AG04449 (cell line): Measurements from ENCODE around the gene PCDHGB2.
A peak's percentile ranks its signal among the peaks of the same experiment; 100 is the strongest.
"Not testable (repeated sequence)": the region's sequence is repeated elsewhere in the genome, so short reads cannot be mapped to it uniquely, and the experiment has no call there.

Experiments
- CTCF ChIA-PET: fragments of 350-600 bp; formaldehyde crosslinking; extraction: SDS; loops from one replicate; lab custom pipeline; 2021; ENCODE audit warnings: antibody characterized with exemption; lab: Yijun Ruan, JAX
- POLR2A ChIA-PET: fragments of 400-600, 350-600 bp; formaldehyde crosslinking; extraction: SDS; loops from one replicate; lab custom pipeline; 2020; ENCODE audit warnings: antibody characterized with exemption, inconsistent platforms; lab: Yijun Ruan, JAX
- DNase-seq: peaks from one replicate; pipeline ENCODE4 v3.0.0-alpha.2; 2010; ENCODE audit warnings: low read depth, low spot score
- H3K4me3 ChIP-seq: 2 replicates; pipeline ENCODE4 v1.5.1; 2011; ENCODE audit warnings: low read depth, mild to moderate bottlenecking, control low read depth, low read length
- CTCF ChIP-seq: IDR thresholded peaks from one replicate; pipeline ENCODE4 v1.5.1; 2011; ENCODE audit warnings: mild to moderate bottlenecking, moderate library complexity, low read length, control low read depth, inconsistent platforms; ENCODE audit not compliant: insufficient read depth; ENCODE audit errors: missing control alignments

Gene PCDHGB2

GRCh38 chr5:141342773-141343172 lies 17.0 kb upstream of the PCDHGB2 start:
- ChIA-PET POLR2A (no interaction called here), CTCF (interaction anchor here (0.7 to 10.4 kb wide), 19 partner anchors 8 to 226 kb away, joined by 3 to 134 read pairs (median 5); partner anchors contain the start of genes PCDHGA1, PCDHGA10, PCDHGA4 and PCDHGA9)
- DNase-seq, result no peak
- H3K4me3 ChIP-seq, result no peak overlapping the region
- TF ChIP-seq CTCF, result no peak

GRCh38 chr5:141343242-141343952 lies 16.4 kb upstream of the PCDHGB2 start, which contains the start of gene PCDHGA3:
PCDHGA3 (plus strand) TSS chr5:141343829; CDS start chr5:141344034, 205 bp downstream.
- H3K4me3 ChIP-seq, result peak within 1 kb of the TSS; percentile 43
- ChIA-PET POLR2A (no interaction called here), CTCF (interaction anchor here (0.7 to 10.4 kb wide), 24 partner anchors 9 to 232 kb away, joined by 3 to 134 read pairs (median 4); partner anchors contain the start of genes PCDHGA1, PCDHGA11, PCDHGA4 and PCDHGA5)
- no peak for TF ChIP-seq CTCF
- no peak for DNase-seq

GRCh38 chr5:141343953-141344463 lies 15.8 kb upstream of the PCDHGB2 start:
- POLR2A ChIA-PET, result no interaction called here
- H3K4me3 ChIP-seq, result peak overlapping the region; percentile 43
- CTCF ChIA-PET, result interaction anchor here (0.9 to 10.4 kb wide), 20 partner anchors 9 to 231 kb away, joined by 3 to 134 read pairs (median 4); partner anchors contain the start of genes PCDHGA1, PCDHGA11, PCDHGA4 and PCDHGA5
- no peak for TF ChIP-seq CTCF
- DNase-seq, result no peak

GRCh38 chr5:141345327-141345726 lies 14.5 kb upstream of the PCDHGB2 start:
- TF ChIP-seq CTCF, result no peak

GRCh38 chr5:141346017-141346416 lies 13.8 kb upstream of the PCDHGB2 start:
- POLR2A ChIA-PET, result not testable (repeated sequence)
- CTCF ChIA-PET, result interaction anchor here (1.1 to 10.4 kb wide), 5 partner anchors 10 to 228 kb away, joined by 3 to 134 read pairs (median 4); no protein-coding TSS in a partner anchor

More at GRCh38 chr5:141345327-141345726, 14.5 kb upstream of the PCDHGB2 start:
- ChIA-PET CTCF (interaction anchor here (1.1 to 10.4 kb wide), 4 partner anchors 13 to 221 kb away, joined by 3 to 134 read pairs (median 18); no protein-coding TSS in a partner anchor), POLR2A (no interaction called here)
- no peak overlapping the region for H3K4me3 ChIP-seq
- DNase-seq, result no peak

GRCh38 chr5:141349917-141350619 lies 9.7 kb upstream of the PCDHGB2 start, which contains the start of gene PCDHGB1:
PCDHGB1 (plus strand) TSS chr5:141350099; CDS start chr5:141350261, 162 bp downstream.
- peak; percentile 50 for TF ChIP-seq CTCF
- peak within 1 kb of the TSS; percentile 39 for H3K4me3 ChIP-seq
- ChIA-PET CTCF (interaction anchor here (0.6 to 10.4 kb wide), 20 partner anchors 8 to 228 kb away, joined by 3 to 134 read pairs (median 6); partner anchors contain the start of genes PCDHGA1, PCDHGA2, PCDHGA5 and PCDHGA8), POLR2A (no interaction called here)
- no peak for DNase-seq

More at GRCh38 chr5:141346017-141346416, 13.8 kb upstream of the PCDHGB2 start:
- not testable (repeated sequence) for DNase-seq, H3K4me3 ChIP-seq
